Stimulated activated CD8-positive, alpha-beta memory T cell treated with anti-CD3 and anti-CD28 coated beads, Interleukin-7, amount 100 ng/mL, for 48 hours (primary cell): ENCODE measurements around the gene GRAMD4.
A peak's percentile ranks its signal among the peaks of the same experiment; 100 is the strongest.

Experiments used
- DNase-seq, 2 donors: peaks; one replicate each; pipeline ENCODE4 v3.0.0-alpha.2; 2020; ENCODE audit warnings: low read depth in 1 of 2; ENCODE audit errors: extremely low read depth in 1 of 2

GRAMD4 gene, protein sequence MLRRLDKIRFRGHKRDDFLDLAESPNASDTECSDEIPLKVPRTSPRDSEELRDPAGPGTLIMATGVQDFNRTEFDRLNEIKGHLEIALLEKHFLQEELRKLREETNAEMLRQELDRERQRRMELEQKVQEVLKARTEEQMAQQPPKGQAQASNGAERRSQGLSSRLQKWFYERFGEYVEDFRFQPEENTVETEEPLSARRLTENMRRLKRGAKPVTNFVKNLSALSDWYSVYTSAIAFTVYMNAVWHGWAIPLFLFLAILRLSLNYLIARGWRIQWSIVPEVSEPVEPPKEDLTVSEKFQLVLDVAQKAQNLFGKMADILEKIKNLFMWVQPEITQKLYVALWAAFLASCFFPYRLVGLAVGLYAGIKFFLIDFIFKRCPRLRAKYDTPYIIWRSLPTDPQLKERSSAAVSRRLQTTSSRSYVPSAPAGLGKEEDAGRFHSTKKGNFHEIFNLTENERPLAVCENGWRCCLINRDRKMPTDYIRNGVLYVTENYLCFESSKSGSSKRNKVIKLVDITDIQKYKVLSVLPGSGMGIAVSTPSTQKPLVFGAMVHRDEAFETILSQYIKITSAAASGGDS

DNA sequence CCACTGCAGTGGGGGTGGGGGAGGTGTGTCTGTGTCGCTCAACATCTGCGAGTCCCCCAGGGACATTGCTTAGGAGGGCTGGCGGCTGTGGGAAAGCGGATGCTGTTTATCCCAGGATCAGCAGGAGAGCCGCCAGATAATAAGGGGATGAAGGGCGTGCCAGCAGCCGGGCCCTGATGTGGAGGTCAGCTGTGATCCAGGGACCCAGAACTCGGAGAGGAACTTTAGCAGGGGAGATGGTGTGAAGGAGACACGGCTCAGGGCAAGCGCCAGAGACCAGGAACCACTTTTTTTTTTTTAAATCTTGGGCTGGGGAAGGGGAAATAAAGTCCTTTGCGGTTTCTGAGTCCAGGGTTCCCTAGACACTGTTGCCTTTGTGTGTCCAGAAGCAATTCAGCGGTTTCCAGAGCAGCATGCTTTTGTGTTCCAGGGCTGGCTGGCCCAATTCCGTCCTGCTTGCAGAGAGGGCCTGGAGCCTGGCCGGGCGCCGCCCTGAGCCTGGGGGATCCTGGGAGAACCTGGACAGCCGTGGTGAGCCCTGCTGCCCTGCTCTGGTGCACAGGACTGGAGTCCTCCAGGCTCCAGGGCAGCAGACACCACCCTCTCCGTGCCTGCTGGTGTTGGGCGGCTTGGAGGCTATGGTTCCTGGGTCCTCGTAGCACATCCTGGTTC is at the start of gene GRAMD4:
GRAMD4 (plus strand) TSS at position 557 of the 672 bp plus-strand sequence. CDS start 6,414 bp downstream, outside the sequence.
- no peak for DNase-seq

DNA sequence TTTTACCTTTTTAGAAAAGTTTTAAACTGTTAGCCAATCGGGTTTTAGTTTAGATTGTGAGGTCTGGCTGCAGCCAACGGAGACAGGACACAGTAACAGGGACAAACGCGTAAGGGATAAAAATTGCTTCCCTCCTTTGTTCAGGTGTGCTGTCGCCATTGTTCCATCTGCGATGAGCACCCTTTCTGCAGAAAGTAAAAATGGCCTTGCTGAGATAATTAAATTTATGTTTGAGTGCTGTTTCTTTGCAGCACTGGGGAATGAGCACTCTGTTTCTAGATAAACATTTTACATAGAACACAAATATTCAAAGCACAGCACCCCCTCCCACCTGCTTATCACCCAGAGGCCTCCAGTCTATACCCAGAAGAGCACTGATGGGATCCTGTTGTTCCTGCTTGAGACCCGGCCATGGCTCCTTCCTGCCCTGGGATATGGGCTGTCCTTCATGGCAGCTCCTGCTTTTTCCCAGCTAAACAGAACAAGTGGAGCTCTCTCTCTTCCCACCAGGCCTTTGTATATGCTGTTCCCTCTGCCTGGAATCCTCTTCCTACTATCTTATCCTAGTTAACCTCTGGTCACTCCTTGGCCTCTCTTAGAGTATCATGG is 48.4 kb upstream of the GRAMD4 start:
- DNase-seq = no peak

DNA sequence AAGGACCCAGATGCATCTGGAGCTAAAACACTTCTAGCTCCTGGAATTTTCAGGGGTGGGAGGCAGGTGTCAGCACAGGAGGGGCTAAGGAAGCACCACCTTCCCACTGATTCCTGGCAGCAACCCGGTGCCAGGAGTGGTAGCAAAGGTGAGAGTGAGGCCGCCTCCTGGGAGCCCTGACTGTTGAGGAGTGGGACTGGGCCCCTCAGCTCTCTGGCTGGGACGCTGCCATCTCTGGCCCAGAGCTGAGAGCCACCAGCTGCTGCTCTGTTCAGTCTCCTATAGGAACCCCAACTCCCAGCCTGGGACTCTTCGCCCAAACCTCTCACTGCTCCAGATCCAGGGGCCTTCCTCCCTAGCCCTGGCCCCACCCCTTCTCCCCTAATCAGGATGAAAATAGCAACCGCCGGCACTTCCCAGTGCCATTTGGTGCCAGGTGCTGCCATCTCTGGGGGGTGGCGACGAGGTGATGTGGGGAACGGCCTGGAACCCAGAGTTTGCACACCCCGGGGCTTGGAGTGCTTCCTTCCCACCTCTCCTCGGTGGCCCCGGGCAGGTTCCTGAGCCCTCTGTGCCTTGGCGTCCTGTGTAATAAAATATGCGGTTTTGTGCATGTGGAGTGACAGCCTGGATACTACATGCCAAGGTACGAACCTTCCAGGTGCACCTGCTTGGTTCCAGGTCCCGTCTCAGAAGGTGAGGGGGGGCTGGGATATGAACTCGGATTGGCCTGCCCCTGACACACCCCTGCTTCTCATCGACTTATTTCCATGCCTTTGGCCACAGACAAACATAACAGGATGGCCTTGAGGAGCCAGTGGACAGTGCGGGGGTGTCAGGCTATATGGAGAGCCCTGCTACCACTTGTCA is 47.0 kb upstream of the GRAMD4 start:
- no peak for DNase-seq

DNA sequence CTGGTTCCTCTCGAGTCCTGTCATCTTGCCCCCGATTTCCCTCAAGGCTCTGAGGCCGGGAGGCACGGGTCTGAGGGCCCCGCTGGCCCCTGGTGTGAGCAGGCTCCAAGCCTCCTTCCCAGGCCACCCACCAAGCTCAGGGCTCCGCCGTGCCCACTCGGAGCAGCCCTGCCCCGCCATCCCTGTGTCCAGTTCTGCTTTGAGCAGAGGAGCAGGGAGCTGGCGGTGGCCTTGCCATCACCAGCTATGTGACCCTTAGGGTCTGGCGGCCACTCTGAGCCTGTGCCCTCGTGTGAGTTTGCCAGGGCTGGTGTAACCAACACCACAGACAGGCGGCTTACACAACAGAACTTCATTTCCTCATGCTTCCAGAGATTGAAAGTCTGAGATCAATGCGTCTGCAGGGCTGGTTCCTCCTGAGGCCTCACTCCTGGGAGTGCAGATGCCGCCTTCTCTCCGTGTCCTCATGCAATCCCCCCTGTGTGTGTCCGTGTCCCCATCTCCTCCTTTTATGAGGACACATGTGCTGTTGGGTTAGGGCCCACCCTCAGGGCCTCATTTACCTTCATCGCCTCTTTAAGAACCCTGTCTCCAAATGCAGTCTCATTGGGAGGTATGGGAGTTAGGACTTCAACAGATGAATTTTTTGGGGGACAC is 46.3 kb upstream of the GRAMD4 start:
- DNase-seq = no peak

DNA sequence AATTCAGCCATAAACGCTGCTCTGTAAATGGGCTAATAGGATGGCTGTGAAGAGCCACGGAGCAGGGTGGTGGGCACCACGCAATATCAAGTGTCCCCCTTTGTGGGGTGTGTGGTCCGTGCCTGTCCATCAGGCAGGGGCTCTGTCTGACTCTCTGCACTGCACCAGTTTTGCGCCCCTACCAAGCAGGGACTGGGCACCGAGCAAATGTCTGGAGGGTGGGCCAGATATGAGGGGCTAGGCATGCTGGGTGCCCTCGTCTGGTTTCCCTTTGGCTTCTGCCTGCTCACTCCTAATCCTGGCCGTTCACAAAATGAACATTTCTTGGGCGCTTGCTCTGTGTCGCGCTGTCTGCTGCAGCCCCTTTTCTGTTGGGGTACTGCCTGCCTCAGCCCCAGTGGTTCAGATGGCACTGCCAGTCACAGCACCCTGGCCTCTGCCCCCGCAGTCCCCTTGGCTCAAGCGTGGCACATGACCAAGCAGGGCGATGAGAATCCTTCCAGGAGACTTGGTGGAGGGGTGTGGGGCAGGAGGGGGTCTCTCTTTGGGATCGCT is 45.7 kb upstream of the GRAMD4 start:
- no peak for DNase-seq

DNA sequence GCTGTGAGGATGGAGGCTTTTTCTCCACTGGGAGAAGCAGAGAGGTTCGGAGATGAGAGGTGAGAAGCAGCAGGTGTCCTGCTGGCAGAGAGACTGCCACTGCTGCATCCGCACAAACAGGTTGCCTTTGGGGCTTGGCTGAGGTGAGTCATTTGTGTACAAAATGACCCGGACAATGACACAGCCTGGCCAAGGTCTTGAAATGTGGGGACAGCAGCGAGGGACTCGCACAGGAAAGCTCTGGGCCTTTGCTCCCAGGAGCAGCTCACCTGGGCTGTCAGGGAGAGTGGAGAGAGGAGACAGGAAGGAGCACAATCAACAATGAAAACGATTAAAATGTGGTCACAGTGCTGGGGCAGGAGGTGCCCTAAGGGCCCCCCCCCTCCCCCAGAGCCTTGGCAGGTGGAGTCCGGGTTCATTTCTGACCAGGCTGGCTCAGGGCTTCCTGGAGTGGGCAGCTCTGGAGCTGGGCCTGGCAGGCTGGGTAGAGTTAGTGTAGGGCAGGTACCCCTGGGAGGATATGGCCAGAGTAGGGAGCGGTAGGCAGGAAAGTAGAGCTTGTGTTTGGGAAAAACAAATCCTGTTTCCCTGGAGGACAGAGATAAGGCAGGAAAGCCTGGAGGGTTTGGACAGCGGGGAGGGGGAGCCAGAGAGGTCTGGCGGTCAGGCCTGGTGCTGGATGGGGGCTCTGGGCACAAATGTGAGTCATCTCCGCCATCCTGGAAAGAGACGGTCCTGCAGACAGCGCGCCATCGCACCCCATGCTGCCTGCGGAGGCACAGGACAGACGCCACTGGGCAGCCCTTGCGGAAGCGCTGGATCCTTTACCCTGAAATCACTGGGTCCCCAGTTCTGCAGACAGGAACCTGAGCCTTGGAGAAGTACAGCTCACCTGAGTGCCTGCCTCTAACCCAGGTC is 44.9 kb upstream of the GRAMD4 start:
- DNase-seq = no peak

DNA sequence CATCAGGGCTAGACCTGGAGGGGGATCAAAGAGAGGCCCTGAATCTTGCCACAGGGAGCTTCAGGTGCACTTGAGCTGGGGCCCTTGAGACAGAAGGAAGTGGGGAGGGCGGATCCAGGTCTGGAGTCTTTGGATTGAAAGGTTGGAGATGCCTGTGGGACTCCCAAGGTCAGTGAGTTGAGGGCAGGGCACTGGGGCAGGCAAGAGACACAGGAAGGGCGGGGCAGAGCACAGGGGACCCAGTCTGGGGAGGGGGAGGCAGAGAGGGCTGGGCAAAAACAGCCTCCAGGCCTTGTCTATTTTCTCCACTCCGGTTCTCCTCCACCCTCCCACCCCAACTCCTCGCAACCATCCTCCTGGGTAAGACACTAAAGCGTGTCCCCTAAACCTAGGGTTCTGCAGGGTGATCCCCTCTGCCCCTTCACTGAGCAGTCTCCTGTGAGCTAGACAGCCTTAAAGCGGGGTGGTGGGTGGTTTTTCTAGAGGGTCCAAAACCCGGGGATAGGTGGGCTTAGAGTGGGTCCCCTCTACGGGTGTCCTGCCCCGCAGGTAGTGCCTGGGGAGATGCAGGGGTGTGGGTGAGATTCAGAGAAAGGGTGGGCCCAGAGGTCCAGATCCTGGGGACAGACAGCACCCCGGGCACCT is 44.2 kb upstream of the GRAMD4 start:
- DNase-seq = no peak

DNA sequence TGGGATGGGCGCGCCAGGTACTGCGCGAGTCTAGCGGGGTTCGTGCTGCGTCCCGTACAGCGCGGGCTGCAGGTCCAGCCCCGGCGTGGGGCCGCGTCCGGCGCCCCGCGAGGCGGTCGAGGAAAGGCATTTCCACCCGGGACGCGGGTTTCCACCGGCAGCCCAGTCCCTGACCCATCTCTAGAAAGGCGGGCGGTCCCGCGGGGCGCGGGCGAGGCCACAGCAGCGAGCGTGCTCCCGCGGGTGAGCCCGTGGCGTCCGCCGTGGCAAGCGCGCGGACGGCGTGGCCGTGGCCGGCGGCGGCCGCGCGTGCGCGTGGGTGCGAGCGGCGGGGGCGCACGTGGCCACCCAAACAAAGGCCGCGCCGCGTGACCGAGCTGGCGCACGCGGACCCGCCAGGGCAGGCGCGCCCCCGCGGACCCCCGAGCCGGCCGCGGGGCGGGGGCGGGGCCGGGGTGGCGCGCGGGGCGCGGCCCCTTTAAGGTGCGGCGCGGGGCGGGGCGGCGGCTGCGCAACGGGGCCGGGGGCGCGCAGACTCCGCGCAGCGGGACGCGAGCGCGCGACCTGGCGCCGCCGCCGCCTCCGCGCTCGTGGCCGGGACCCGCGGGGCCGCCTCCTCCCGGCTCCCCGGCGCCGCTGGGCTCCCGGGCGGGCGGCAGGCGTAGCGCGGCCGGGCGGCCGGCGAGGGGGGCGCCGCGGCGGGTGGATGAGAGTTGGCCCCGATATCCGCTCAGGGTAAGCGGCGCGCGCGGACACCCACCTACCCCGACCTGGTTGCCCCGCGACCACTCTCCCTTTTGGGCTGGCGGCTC is 43.4 kb upstream of the GRAMD4 start:
- peak in 1 of 2 donors; percentile 38 for DNase-seq

DNA sequence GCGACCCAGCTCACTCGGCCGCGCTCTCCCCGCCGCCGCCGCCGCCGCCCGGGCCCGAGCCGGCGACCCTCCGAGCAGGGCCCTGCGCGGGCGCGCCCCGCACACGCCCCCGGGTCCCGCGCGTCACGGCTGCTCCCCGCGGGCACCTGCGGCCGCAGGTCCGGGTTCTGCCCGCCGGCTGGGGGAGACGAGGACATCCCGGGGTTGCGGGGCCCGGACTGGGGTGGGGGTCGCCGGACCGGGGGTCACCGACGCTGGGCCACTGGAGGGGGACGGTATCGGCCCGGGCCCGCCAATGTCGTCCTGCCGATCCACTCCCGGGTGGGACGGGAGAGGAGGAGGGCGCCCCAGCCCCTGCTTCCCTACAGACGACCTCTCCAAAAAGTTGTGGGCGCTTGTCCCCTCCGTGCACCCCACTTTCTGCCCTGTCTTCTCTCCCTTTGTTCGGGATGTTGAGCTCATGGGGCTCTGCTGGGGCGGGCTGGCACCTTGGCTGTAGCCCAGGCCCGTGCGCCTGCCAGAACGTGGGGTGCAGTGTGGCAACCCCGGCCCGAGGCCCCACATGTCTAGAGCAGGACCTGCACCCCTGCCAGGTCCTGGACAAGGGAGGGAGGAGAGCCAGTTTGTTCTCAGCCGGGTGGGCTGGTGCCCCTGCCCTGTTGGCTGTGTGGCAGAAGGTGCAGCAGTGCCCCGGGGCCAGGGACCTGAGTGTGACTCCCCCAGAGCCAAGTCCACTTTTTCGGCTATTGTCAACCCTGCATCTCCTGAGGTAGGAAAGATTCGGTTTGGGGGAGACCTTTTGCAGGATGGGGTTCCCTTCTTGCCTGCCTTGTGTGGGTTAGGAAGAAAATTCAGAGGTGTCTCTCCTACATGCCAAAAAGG is 42.6 kb upstream of the GRAMD4 start:
- DNase-seq = no peak

DNA sequence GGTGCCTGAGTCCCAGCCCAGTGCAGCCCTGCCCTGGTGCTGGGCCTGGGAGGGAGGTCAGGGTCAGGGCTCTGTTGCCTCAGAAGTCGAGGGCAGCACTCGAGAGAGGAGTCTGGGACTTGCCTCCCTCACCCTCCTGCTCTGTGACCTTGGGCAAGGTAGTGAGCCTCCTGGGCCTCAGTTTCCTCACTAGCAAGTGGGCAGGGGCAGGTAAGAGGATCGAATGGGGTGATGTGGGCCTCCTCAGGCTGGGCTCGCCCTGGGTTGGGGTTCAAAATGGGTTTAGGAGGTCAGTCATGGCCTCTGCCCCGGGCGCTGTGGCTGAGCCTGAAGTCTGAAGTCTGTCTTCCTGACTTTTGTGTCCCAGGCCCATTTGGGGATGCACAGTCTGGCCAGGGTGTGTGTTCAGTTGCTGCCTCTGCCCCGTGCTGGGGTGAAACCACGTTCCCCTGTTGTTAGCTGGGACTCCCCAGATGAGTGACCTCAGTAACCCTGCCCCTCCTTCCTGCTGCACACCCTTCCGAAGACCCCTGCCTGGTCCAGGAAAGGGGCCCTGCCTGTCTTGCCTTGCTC is 41.8 kb upstream of the GRAMD4 start:
- no peak for DNase-seq

DNA sequence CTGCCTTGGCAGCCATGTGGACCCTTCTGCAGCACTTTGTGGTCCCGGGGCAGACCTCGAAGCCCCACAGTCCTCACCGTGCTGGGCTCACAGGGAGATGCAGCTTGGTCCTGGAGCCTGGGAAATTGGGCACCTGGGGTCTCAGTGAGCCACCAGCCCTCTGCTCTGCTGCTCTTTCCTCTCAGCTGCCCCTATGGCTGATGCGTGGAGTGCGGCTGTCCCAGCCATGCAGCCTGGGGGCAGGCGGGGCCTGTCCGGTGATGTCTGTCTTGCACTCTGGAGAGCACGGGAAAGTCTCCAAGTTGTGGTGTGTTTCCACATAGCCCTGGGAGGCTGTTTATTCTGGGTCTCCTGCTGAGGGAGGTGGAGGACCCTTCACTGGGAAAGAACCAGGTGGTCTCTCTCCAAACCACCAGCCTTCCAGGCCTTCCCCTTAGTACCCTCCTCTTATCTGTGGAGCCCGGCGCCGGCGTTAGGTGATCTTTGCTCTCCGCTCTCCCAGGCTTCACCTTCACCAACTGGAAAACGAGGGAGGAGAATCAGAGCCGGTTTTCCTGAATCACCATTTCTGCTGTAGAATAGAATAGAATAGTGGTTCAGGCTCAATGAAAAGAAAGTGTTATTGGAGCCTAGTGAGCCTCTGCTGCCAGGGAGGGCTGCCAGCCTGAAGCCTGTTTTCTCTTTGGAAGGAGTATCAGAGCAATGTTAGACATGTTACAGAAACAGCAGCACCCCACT is 41.2 kb upstream of the GRAMD4 start:
- no peak for DNase-seq

DNA sequence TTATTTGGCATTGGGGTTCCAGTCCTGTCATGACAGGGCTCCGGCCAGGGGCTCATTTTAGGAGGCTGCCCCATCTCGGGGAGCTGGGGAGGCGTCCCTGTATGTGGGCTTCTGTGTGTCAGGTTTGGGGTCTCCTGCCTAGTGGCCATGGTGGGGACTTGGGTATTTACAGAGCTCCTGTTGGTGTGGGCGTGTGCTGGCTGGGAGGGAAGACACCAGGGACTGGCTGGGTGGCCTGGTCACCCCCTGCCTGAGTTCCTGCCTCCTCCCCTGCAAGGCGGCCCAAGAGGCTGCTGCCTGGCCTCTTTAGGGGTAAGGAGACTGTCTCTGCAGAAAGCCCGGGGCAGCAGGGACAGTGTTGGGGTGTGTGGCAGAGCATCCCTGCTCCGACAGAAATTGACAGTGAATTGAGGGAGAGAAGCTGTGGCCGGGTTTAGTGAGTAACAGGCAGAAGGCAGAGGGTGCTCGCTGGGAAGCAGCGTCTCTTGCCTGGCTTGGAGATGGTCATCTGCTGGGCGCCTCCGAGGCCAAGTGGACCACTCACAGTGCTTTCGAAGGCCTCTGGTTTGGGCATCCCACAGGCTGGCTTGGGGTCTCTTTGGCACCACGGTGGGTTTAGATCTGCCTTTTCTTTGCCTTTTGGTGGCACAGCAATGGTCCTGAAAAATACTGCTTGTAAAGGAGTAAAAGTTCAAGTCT is 40.3 kb upstream of the GRAMD4 start:
- no peak for DNase-seq

DNA sequence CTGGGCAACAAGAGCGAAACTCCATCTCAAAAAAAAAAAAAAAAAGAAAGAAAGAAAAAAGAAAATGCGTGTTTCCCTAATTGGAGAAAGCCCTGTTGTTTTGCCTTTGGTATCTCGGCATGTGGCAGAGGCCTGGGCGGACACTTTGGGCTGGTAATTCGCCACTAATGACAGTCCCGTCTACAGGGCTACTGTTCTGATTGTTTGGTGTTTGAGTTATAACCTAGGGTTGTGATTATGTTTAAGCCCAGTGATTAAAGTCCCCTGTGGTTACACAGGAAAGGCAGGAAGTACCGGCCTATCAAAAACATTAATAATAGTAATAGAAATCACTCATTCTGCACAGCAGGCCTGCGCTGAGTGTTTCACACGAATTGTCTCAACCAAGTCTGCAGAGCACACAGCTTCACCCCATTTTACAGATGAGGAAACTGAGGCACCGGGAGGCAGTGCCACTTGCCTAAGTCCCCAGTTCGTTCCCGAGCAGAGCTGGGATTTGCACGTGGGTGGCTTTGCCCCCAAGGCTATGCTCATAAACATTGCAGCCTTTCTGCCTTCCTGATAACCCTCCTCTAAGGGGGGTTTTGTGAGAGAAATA is 39.1 kb upstream of the GRAMD4 start:
- DNase-seq = no peak

DNA sequence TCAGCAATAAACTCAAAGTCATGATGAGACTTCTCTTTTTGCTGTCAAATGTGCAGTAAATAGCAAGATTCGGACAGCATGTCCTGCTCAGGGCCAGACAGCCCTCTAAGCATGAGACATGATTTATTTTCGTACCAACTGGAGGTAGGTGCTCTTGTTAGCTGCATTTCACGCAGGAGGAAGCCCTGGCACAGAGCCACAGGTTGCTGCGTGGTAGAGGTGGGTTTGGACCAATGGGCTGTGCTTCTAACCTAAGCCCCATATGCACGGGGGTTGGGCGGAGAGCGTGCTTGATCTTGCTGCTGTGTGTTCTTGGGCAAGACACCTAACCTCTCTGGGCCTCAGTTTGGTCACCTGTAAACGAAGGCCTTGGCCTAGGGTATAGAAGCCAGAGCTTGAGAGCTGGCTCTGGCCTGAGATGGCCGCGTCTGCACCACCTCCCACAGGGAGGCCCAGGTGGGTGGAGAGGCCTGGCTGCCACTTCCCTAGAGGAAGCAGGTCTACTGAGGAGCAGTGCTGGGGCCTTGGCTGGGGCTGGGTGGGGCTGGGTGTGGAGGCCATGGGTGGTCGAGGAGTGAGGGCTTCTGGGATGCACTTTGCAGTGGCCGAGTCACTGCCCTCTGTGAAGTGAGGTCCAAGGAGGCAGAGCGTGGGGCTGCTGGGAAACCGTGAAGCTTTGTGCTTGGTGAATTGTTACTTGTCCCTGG is 38.5 kb upstream of the GRAMD4 start:
- no peak for DNase-seq
